ENCODE results near the gene FBXO2.

FBXO2 gene

GRCh38 chr1:11664336-11665065, 10.3 kb upstream of the FBXO2 start:
- Histone ChIP-seq H3K36me3 (replicated peaks) (no peaks in the 10 kb centered on the region), H3K27me3 (replicated peaks) (no peaks in the 10 kb centered on the region), H3K27ac (no peak overlapping the region), H3K4me3 (ENCODE audit: low read depth, low read length) (peak overlapping the region; percentile 53)
- TF ChIP-seq CTCF (IDR thresholded peaks at IDR 0.05; ENCODE audit: low read depth, low read length, missing control alignments), result no peak
- in situ Hi-C loops (cut with HindIII; ENCODE audit: low pct_ligation_motif_present, low sequenced_read_pairs), result no loop called here
- DNase-seq, result no peak

- no peak for DNase-seq
- Histone ChIP-seq H3K27me3 (replicated peaks) (no peaks in the 10 kb centered on the region), H3K27ac (no peak overlapping the region), H3K4me3 (ENCODE audit: low read depth, low read length) (no peak overlapping the region), H3K36me3 (replicated peaks) (no peaks in the 10 kb centered on the region)
- in situ Hi-C loops (cut with HindIII; ENCODE audit: low pct_ligation_motif_present, low sequenced_read_pairs), result no loop called here
- TF ChIP-seq CTCF (IDR thresholded peaks at IDR 0.05; ENCODE audit: low read depth, low read length, missing control alignments), result no peak
These were observed 6.9 kb upstream of the FBXO2 start for GRCh38 chr1:11661103-11661502.

- no peak for DNase-seq
- Histone ChIP-seq H3K36me3 (replicated peaks) (no peaks in the 10 kb centered on the region), H3K27ac (no peak overlapping the region), H3K4me3 (ENCODE audit: low read depth, low read length) (no peak overlapping the region), H3K27me3 (replicated peaks) (no peaks in the 10 kb centered on the region)
- TF ChIP-seq CTCF (IDR thresholded peaks at IDR 0.05; ENCODE audit: low read depth, low read length, missing control alignments), result no peak
- in situ Hi-C loops (cut with HindIII; ENCODE audit: low pct_ligation_motif_present, low sequenced_read_pairs), result no loop called here
These were observed 5.5 kb upstream of the FBXO2 start for GRCh38 chr1:11659748-11660147.

GRCh38 chr1:11658542-11658941, 4.3 kb upstream of the FBXO2 start:
- no peak for DNase-seq
- TF ChIP-seq CTCF (IDR thresholded peaks at IDR 0.05; ENCODE audit: low read depth, low read length, missing control alignments), result no peak
- H3K4me3 ChIP-seq (ENCODE audit: low read depth, low read length), result no peak overlapping the region
- no peak overlapping the region for H3K27ac ChIP-seq
- H3K27me3 ChIP-seq (replicated peaks), result no peaks in the 10 kb centered on the region
- in situ Hi-C loops (cut with HindIII; ENCODE audit: low pct_ligation_motif_present, low sequenced_read_pairs), result no loop called here
- H3K36me3 ChIP-seq (replicated peaks), result no peaks in the 10 kb centered on the region

GRCh38 chr1:11657654-11658053, 3.4 kb upstream of the FBXO2 start:
- no peak for TF ChIP-seq CTCF (IDR thresholded peaks at IDR 0.05; ENCODE audit: low read depth, low read length, missing control alignments)
- in situ Hi-C loops (cut with HindIII; ENCODE audit: low pct_ligation_motif_present, low sequenced_read_pairs), result no loop called here
- H3K27ac ChIP-seq, result no peak overlapping the region
- no peak for DNase-seq
- no peaks in the 10 kb centered on the region for H3K36me3 ChIP-seq (replicated peaks)
- H3K4me3 ChIP-seq (ENCODE audit: low read depth, low read length), result no peak overlapping the region
- H3K27me3 ChIP-seq (replicated peaks), result no peaks in the 10 kb centered on the region
